HG02588 (cell line): Measurements from ENCODE around the gene CFAP53.
A peak's percentile ranks its signal among the peaks of the same experiment; 100 is the strongest.

ENCODE experiments used
- ATAC-seq: cut with Tn5 transposase; IDR thresholded peaks from one replicate; pipeline ENCODE4 v1.9.1; 2021; ENCODE audit warnings: mild to moderate bottlenecking, moderate library complexity; ENCODE audit not compliant: unreplicated experiment

Gene CFAP53

GRCh38 chr18:50196261-50196660 is 70.0 kb downstream of the CFAP53 start:
- ATAC-seq = no peak

GRCh38 chr18:50195689-50196088 is 70.6 kb downstream of the CFAP53 start:
- ATAC-seq = no peak

GRCh38 chr18:50194631-50195532 is 71.4 kb downstream of the CFAP53 start, which contains the start of gene MYO5B:
MYO5B (minus strand) TSS chr18:50195147; CDS start chr18:50194793, 354 bp downstream.
- peak; percentile 83 for ATAC-seq

- ATAC-seq = no peak
Measured at GRCh38 chr18:50193796-50194630, 72.3 kb downstream of the CFAP53 start.

- no peak for ATAC-seq
Measured at GRCh38 chr18:50192995-50193795, 73.1 kb downstream of the CFAP53 start.

- no peak for ATAC-seq
Measured at GRCh38 chr18:50190926-50191325, 75.4 kb downstream of the CFAP53 start.

- ATAC-seq = no peak
Measured at GRCh38 chr18:50190236-50190635, 76.1 kb downstream of the CFAP53 start.

GRCh38 chr18:50189160-50189559 is 77.1 kb downstream of the CFAP53 start:
- ATAC-seq = no peak

GRCh38 chr18:50188652-50189051 is 77.6 kb downstream of the CFAP53 start:
- ATAC-seq = no peak

GRCh38 chr18:50187659-50188058 is 78.6 kb downstream of the CFAP53 start:
- no peak for ATAC-seq

GRCh38 chr18:50186385-50186784 is 79.9 kb downstream of the CFAP53 start:
- ATAC-seq = no peak

- no peak for ATAC-seq
Measured at GRCh38 chr18:50183556-50183955, 82.7 kb downstream of the CFAP53 start.

- ATAC-seq = no peak
Measured at GRCh38 chr18:50182511-50182910, 83.8 kb downstream of the CFAP53 start.

- no peak for ATAC-seq
Measured at GRCh38 chr18:50181590-50181989, 84.7 kb downstream of the CFAP53 start.

GRCh38 chr18:50179465-50179864 is 86.8 kb downstream of the CFAP53 start:
- ATAC-seq = no peak

GRCh38 chr18:50177294-50177992 is 88.9 kb downstream of the CFAP53 start:
- ATAC-seq = no peak
